COLO829 (cell line): ENCODE results near the gene RPL35.

Experiments used
- DNase-seq: peaks from one replicate; pipeline ENCODE4 v3.0.0; 2012; ENCODE audit warnings: low spot score

RPL35 gene

GRCh38 chr9:124820698-124821623 lies 40.8 kb downstream of the RPL35 start:
- no peak for DNase-seq

GRCh38 chr9:124818431-124819281 lies 43.1 kb downstream of the RPL35 start:
- peak; percentile 38 for DNase-seq

GRCh38 chr9:124815601-124816000 lies 46.2 kb downstream of the RPL35 start:
- no peak for DNase-seq

- DNase-seq: no peak
Measured at GRCh38 chr9:124814164-124814535, 47.6 kb downstream of the RPL35 start.

- no peak for DNase-seq
Measured at GRCh38 chr9:124813501-124814163, 48.1 kb downstream of the RPL35 start.

GRCh38 chr9:124813041-124813440 lies 48.7 kb downstream of the RPL35 start:
- no peak for DNase-seq

- DNase-seq: peak; percentile 76
Measured at GRCh38 chr9:124812441-124812876, 49.3 kb downstream of the RPL35 start.

GRCh38 chr9:124810663-124811355 lies 50.9 kb downstream of the RPL35 start:
- no peak for DNase-seq

- no peak for DNase-seq
Measured at GRCh38 chr9:124809741-124810500, 51.8 kb downstream of the RPL35 start.

- DNase-seq: no peak
Measured at GRCh38 chr9:124809211-124809610, 52.5 kb downstream of the RPL35 start.

- no peak for DNase-seq
Measured at GRCh38 chr9:124808246-124808956, 53.4 kb downstream of the RPL35 start.
